ENCODE data around the gene CSNK1G1. TPM values are rescaled to one million over a fixed set of nuclear protein-coding genes. Genes with fewer than 3 reads are reported as not detected.

The CSNK1G1 gene
- polyA plus RNA-seq, 2 of the 4 experiments (the other 2 are of a cell fraction) = 11.0 to 36.3 TPM

DNA sequence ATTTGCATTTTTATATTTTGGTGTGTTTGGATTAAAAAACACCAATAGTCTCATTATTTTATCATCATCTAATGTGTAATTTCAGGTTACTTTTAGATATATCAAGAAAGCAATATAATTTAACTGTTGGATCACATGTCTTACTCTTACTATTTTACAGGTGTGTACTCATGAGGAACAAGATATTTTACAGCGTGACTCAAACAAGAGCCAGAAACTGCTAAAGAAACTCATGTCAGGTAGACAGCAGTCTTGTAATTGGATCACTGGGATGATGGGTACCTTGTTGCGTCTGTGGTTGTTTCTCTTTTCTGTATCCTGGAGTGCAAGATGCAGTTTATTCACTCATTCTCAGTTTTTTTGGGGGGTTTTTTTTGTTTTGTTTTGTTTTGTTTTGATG, 44.6 kb upstream of the CSNK1G1 start:
- WGBS (ENCODE audit: missing lambda C conversion rate) = 95% methylated on average over 2 of the region's 2 CpGs
- Histone ChIP-seq H3K27ac (no peak overlapping the region), H3K4me2 (no peak overlapping the region), H3K4me1 (peaks cover 14% of the 10 kb centered on the region), H3K4me3 (no peak overlapping the region), H3K9me3 (no peaks in the 10 kb centered on the region)
- POLR2A ChIA-PET = no interaction called here
- DNase-seq (ENCODE audit: low read depth in 1 of 2, low spot score in 1 of 2) (no peak), ATAC-seq (no peak), FAIRE-seq (peak; percentile 65)
- CTCF ChIA-PET = interaction anchor here (0.6 to 2.6 kb wide), 2 partner anchors 13 to 183 kb away, joined by 3 to 7 read pairs; partner anchors contain the start of gene TRIP4
- TF ChIP-seq, protein P1, sequence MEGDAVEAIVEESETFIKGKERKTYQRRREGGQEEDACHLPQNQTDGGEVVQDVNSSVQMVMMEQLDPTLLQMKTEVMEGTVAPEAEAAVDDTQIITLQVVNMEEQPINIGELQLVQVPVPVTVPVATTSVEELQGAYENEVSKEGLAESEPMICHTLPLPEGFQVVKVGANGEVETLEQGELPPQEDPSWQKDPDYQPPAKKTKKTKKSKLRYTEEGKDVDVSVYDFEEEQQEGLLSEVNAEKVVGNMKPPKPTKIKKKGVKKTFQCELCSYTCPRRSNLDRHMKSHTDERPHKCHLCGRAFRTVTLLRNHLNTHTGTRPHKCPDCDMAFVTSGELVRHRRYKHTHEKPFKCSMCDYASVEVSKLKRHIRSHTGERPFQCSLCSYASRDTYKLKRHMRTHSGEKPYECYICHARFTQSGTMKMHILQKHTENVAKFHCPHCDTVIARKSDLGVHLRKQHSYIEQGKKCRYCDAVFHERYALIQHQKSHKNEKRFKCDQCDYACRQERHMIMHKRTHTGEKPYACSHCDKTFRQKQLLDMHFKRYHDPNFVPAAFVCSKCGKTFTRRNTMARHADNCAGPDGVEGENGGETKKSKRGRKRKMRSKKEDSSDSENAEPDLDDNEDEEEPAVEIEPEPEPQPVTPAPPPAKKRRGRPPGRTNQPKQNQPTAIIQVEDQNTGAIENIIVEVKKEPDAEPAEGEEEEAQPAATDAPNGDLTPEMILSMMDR (IDR thresholded peaks at IDR 0.05) = no peak
- TF ChIP-seq EHMT2 (IDR thresholded peaks at IDR 0.05; ENCODE audit: low read depth) (no peak), EP300 (IDR thresholded peaks at IDR 0.05) (no peak), MAFK (IDR thresholded peaks at IDR 0.05; ENCODE audit: partially characterized antibody) (no peak), HEYL (CRISPR knock-in tag; IDR thresholded peaks at IDR 0.05) (no peak), CBX8 (IDR thresholded peaks at IDR 0.05) (no peak)
- TF ChIP-seq, protein P2, sequence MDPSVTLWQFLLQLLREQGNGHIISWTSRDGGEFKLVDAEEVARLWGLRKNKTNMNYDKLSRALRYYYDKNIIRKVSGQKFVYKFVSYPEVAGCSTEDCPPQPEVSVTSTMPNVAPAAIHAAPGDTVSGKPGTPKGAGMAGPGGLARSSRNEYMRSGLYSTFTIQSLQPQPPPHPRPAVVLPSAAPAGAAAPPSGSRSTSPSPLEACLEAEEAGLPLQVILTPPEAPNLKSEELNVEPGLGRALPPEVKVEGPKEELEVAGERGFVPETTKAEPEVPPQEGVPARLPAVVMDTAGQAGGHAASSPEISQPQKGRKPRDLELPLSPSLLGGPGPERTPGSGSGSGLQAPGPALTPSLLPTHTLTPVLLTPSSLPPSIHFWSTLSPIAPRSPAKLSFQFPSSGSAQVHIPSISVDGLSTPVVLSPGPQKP (IDR thresholded peaks at IDR 0.05; ENCODE audit: low read depth, low read length) = no peak
- TF ChIP-seq, protein P3, sequence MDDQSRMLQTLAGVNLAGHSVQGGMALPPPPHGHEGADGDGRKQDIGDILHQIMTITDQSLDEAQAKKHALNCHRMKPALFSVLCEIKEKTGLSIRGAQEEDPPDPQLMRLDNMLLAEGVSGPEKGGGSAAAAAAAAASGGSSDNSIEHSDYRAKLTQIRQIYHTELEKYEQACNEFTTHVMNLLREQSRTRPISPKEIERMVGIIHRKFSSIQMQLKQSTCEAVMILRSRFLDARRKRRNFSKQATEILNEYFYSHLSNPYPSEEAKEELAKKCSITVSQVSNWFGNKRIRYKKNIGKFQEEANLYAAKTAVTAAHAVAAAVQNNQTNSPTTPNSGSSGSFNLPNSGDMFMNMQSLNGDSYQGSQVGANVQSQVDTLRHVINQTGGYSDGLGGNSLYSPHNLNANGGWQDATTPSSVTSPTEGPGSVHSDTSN (IDR thresholded peaks at IDR 0.05) = no peak
- TF ChIP-seq, protein P4, sequence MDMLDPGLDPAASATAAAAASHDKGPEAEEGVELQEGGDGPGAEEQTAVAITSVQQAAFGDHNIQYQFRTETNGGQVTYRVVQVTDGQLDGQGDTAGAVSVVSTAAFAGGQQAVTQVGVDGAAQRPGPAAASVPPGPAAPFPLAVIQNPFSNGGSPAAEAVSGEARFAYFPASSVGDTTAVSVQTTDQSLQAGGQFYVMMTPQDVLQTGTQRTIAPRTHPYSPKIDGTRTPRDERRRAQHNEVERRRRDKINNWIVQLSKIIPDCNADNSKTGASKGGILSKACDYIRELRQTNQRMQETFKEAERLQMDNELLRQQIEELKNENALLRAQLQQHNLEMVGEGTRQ (IDR thresholded peaks at IDR 0.05) = no peak

DNA sequence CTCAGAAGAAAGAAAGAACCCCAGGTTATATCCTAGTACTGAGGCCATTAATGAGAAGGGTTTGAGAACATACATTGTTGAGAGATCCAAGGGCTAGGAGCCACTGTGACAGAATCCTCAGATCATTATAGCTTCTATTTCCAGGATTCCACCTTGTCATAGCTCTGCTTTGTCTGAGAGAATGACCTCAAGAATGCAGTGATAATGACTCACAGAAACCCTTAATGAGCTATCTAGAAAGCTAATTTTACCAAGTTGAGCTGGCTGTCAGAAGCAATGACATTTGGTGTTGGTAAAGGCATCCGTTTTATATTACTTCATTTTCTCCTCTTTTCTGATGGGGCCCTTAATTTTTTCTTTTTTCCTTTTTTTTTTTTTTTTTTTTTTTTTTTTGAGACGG, 42.6 kb upstream of the CSNK1G1 start:
- ChIA-PET POLR2A (interaction anchor here (1.3 kb wide), 1 partner anchor 11 kb away, joined by 7 read pairs; the partner anchor contains the start of gene TRIP4), CTCF (interaction anchor here (1.3 to 2.6 kb wide), 3 partner anchors 11 to 330 kb away, joined by 4 to 7 read pairs (median 5); partner anchors contain the start of gene TRIP4)
- WGBS (ENCODE audit: missing lambda C conversion rate) = 87% methylated on average over 2 of the region's 2 CpGs
- no peak overlapping the region for H3K4me3 ChIP-seq
- no peaks in the 10 kb centered on the region for H3K4me1 ChIP-seq
- no peak overlapping the region for H3K4me2 ChIP-seq
- ATAC-seq (no peak), DNase-seq (ENCODE audit: low read depth in 1 of 2, low spot score in 1 of 2) (no peak), FAIRE-seq (no peak)
- H3K27ac ChIP-seq = no peak overlapping the region
- no peaks in the 10 kb centered on the region for H3K9me3 ChIP-seq
- TF ChIP-seq, protein P5, sequence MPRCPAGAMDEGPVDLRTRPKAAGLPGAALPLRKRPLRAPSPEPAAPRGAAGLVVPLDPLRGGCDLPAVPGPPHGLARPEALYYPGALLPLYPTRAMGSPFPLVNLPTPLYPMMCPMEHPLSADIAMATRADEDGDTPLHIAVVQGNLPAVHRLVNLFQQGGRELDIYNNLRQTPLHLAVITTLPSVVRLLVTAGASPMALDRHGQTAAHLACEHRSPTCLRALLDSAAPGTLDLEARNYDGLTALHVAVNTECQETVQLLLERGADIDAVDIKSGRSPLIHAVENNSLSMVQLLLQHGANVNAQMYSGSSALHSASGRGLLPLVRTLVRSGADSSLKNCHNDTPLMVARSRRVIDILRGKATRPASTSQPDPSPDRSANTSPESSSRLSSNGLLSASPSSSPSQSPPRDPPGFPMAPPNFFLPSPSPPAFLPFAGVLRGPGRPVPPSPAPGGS (IDR thresholded peaks at IDR 0.05) = no peak
- TF ChIP-seq HEYL (CRISPR knock-in tag; IDR thresholded peaks at IDR 0.05) (no peak), NPAS2 (CRISPR knock-in tag; IDR thresholded peaks at IDR 0.05; ENCODE audit: borderline replicate concordance) (no peak), FOSL2 (IDR thresholded peaks at IDR 0.05) (no peak), FOSL2 (CRISPR knock-in tag; IDR thresholded peaks at IDR 0.05) (no peak), ESRRA (IDR thresholded peaks at IDR 0.05; ENCODE audit: borderline replicate concordance, low read length) (no peak), CBX8 (IDR thresholded peaks at IDR 0.05) (no peak), ZNF302 (CRISPR knock-in tag; IDR thresholded peaks at IDR 0.05) (no peak), POLR2A (IDR thresholded peaks at IDR 0.05; ENCODE audit: low read length) (no peak), BHLHE40 (IDR thresholded peaks at IDR 0.05; ENCODE audit: low read depth, low read length) (no peak), JUNB (IDR thresholded peaks at IDR 0.05) (no peak), EP300 (IDR thresholded peaks at IDR 0.05) (no peak), CBX2 (IDR thresholded peaks at IDR 0.05; ENCODE audit: borderline replicate concordance, low read depth) (no peak), RAD21 (conservative IDR thresholded peaks at IDR 0.05 in 1 of 2, IDR thresholded peaks at IDR 0.05 in 1 of 2) (no peak), MAZ (IDR thresholded peaks at IDR 0.05; ENCODE audit: borderline replicate concordance, low read depth, low read length) (no peak)
- TF ChIP-seq, protein P6, sequence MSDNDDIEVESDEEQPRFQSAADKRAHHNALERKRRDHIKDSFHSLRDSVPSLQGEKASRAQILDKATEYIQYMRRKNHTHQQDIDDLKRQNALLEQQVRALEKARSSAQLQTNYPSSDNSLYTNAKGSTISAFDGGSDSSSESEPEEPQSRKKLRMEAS (IDR thresholded peaks at IDR 0.05) = no peak
- TF ChIP-seq, protein P7, sequence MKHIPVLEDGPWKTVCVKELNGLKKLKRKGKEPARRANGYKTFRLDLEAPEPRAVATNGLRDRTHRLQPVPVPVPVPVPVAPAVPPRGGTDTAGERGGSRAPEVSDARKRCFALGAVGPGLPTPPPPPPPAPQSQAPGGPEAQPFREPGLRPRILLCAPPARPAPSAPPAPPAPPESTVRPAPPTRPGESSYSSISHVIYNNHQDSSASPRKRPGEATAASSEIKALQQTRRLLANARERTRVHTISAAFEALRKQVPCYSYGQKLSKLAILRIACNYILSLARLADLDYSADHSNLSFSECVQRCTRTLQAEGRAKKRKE (CRISPR knock-in tag; IDR thresholded peaks at IDR 0.05; ENCODE audit: low read depth) = no peak
- TF ChIP-seq, protein P2 (IDR thresholded peaks at IDR 0.05; ENCODE audit: low read depth, low read length) = no peak
- TF ChIP-seq, protein P8, sequence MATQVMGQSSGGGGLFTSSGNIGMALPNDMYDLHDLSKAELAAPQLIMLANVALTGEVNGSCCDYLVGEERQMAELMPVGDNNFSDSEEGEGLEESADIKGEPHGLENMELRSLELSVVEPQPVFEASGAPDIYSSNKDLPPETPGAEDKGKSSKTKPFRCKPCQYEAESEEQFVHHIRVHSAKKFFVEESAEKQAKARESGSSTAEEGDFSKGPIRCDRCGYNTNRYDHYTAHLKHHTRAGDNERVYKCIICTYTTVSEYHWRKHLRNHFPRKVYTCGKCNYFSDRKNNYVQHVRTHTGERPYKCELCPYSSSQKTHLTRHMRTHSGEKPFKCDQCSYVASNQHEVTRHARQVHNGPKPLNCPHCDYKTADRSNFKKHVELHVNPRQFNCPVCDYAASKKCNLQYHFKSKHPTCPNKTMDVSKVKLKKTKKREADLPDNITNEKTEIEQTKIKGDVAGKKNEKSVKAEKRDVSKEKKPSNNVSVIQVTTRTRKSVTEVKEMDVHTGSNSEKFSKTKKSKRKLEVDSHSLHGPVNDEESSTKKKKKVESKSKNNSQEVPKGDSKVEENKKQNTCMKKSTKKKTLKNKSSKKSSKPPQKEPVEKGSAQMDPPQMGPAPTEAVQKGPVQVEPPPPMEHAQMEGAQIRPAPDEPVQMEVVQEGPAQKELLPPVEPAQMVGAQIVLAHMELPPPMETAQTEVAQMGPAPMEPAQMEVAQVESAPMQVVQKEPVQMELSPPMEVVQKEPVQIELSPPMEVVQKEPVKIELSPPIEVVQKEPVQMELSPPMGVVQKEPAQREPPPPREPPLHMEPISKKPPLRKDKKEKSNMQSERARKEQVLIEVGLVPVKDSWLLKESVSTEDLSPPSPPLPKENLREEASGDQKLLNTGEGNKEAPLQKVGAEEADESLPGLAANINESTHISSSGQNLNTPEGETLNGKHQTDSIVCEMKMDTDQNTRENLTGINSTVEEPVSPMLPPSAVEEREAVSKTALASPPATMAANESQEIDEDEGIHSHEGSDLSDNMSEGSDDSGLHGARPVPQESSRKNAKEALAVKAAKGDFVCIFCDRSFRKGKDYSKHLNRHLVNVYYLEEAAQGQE (IDR thresholded peaks at IDR 0.05) = no peak

Data from A549 (cell line).